Measurements from ENCODE around the gene NDUFAF4. TPM values are rescaled to one million over a fixed set of nuclear protein-coding genes. Genes with fewer than 3 reads are reported as not detected.

Gene NDUFAF4
- total and polyA plus RNA-seq, 4 donors: 4.9 to 62.1 (median 10.4) TPM

- H3K27me3 ChIP-seq (ENCODE audit: control insufficient read depth in 4 of 4, insufficient read depth in 4 of 4, low read length in 3 of 4): no peaks in the 10 kb centered on the region
- no peaks in the 10 kb centered on the region for H3K4me1 ChIP-seq (ENCODE audit: control insufficient read depth in 4 of 4, insufficient read depth in 4 of 4, low read length in 3 of 4)
- H3K4me3 ChIP-seq (ENCODE audit: low read depth in 1 of 3, low read length in 3 of 3): no peak overlapping the region
- no peak overlapping the region for H3K27ac ChIP-seq (ENCODE audit: low read depth in 1 of 2, low read length in 2 of 2)
- no peaks in the 10 kb centered on the region for H3K9me3 ChIP-seq (ENCODE audit: control insufficient read depth in 4 of 4, low read length in 3 of 4)
- 92% methylated on average over 5 of the region's 5 CpGs for WGBS
- no peak overlapping the region for H3K9ac ChIP-seq (ENCODE audit: low read depth in 1 of 2, low read length in 2 of 2)
- TF ChIP-seq MAX (IDR thresholded peaks at IDR 0.05): no peak
- no peak for TF ChIP-seq NR2F2 (IDR thresholded peaks at IDR 0.05)
- no peak for TF ChIP-seq REST (IDR thresholded peaks at IDR 0.05)
- no peak for TF ChIP-seq ATF3 (IDR thresholded peaks at IDR 0.05)
- TF ChIP-seq SP1 (IDR thresholded peaks at IDR 0.05): no peak
- TF ChIP-seq FOXA1 (IDR thresholded peaks at IDR 0.05): no peak
- TF ChIP-seq ZBTB33 (IDR thresholded peaks at IDR 0.05): no peak
- no peak for TF ChIP-seq GABPA (IDR thresholded peaks at IDR 0.05 in 1 of 2, conservative IDR thresholded peaks at IDR 0.05 in 1 of 2)
- no peak for TF ChIP-seq HNF4A (conservative IDR thresholded peaks at IDR 0.05)
- TF ChIP-seq TAF1 (conservative IDR thresholded peaks at IDR 0.05): no peak
- no peak for TF ChIP-seq HNF4G (IDR thresholded peaks at IDR 0.05)
- no peak for TF ChIP-seq YY1 (IDR thresholded peaks at IDR 0.05)
- TF ChIP-seq JUND (IDR thresholded peaks at IDR 0.05): no peak
- H3K36me3 ChIP-seq (ENCODE audit: control insufficient read depth in 4 of 4, insufficient read depth in 3 of 4, low read depth in 1 of 4, low read length in 3 of 4): peaks cover 2 to 30% (median 27%) of the 10 kb centered on the region in 4 donors
- no peak for DNase-seq (ENCODE audit: low spot score)
These were observed 8.9 kb downstream of the NDUFAF4 start for GRCh38 chr6:96888745-96889144.

- DNase-seq (ENCODE audit: low spot score): no peak
- Histone ChIP-seq H3K36me3 (ENCODE audit: control insufficient read depth in 4 of 4, insufficient read depth in 3 of 4, low read depth in 1 of 4, low read length in 3 of 4) (peaks cover 0 to 14% (median 10%) of the 10 kb centered on the region in 4 donors), H3K4me1 (ENCODE audit: control insufficient read depth in 4 of 4, insufficient read depth in 4 of 4, low read length in 3 of 4) (no peaks in the 10 kb centered on the region), H3K27ac (ENCODE audit: low read depth in 1 of 2, low read length in 2 of 2) (no peak overlapping the region), H3K9ac (ENCODE audit: low read depth in 1 of 2, low read length in 2 of 2) (no peak overlapping the region), H3K4me3 (ENCODE audit: low read depth in 1 of 3, low read length in 3 of 3) (no peak overlapping the region), H3K9me3 (ENCODE audit: control insufficient read depth in 4 of 4, low read length in 3 of 4) (no peaks in the 10 kb centered on the region), H3K27me3 (ENCODE audit: control insufficient read depth in 4 of 4, insufficient read depth in 4 of 4, low read length in 3 of 4) (no peaks in the 10 kb centered on the region)
- WGBS: 84% methylated on average over 1 of the region's 1 CpG
- TF ChIP-seq CTCF (IDR thresholded peaks at IDR 0.05; ENCODE audit: low read depth, low read length, missing input control) (no peak), RXRA (IDR thresholded peaks at IDR 0.05) (no peak), FOXA1 (IDR thresholded peaks at IDR 0.05) (no peak), HNF4A (conservative IDR thresholded peaks at IDR 0.05) (no peak), JUND (IDR thresholded peaks at IDR 0.05) (no peak), HNF4G (IDR thresholded peaks at IDR 0.05) (no peak), SP1 (IDR thresholded peaks at IDR 0.05) (no peak), ZBTB33 (IDR thresholded peaks at IDR 0.05) (no peak), RAD21 (IDR thresholded peaks at IDR 0.05) (no peak), YY1 (IDR thresholded peaks at IDR 0.05) (no peak), TAF1 (conservative IDR thresholded peaks at IDR 0.05) (no peak), GABPA (IDR thresholded peaks at IDR 0.05 in 1 of 2, conservative IDR thresholded peaks at IDR 0.05 in 1 of 2) (no peak), FOXA2 (IDR thresholded peaks at IDR 0.05) (no peak), ATF3 (IDR thresholded peaks at IDR 0.05) (no peak), NR2F2 (IDR thresholded peaks at IDR 0.05) (no peak), EGR1 (IDR thresholded peaks at IDR 0.05; ENCODE audit: low read depth in 2 of 2) (no peak), MAX (IDR thresholded peaks at IDR 0.05) (no peak)
These were observed 11.2 kb downstream of the NDUFAF4 start for GRCh38 chr6:96886519-96886918.
